K562 (cell line): ENCODE measurements around the gene PPP2R2B. TPM values are rescaled to one million over a fixed set of nuclear protein-coding genes. Genes with fewer than 3 reads are reported as not detected.

Experiments used
- ATAC-seq: fragments of 200-7000 bp; cut with Tn5 transposase; 3 replicates; pipeline ENCODE4 v1.9.1; 2020; ENCODE audit warnings: moderate library complexity
- BruUV-seq: library from RNA; stranded (reverse); fragments of 400-500 nt; replicated peaks from 2 replicates; lab custom pipeline; 2021; lab: Mats Ljungman, UMichigan
- CTCF ChIA-PET: fragments of 300-600 bp; formaldehyde crosslinking; extraction: SDS; loops from one replicate; lab custom pipeline; 2021; ENCODE audit warnings: low intra/inter-chr PET ratio; lab: Yijun Ruan, JAX
- POLR2A ChIA-PET: fragments of 300-600, 350-650 bp; sonication (Branson Sonifier 250); formaldehyde crosslinking; extraction: SDS; loops from one replicate; lab custom pipeline; 2021; ENCODE audit warnings: antibody characterized with exemption, inconsistent platforms; lab: Yijun Ruan, JAX
- DNase-seq, 4 experiments: peaks; one replicate each; pipeline versions ENCODE4 v3.0.0 to v3.0.0-alpha.2; 2011 to 2018; ENCODE audit warnings: low spot score in 3 of 4, mixed read lengths in 3 of 4; ENCODE audit errors: extremely low read depth in 1 of 4
- FAIRE-seq: peaks from 2 replicates; lab custom pipeline; 2011; peaks lifted over from hg19 to GRCh38; lab: Jason Lieb, UNC
- H2AFZ ChIP-seq: 2 replicates; pipeline ENCODE4 v1.6.0; 2011; ENCODE audit warnings: low read depth, low read length, control low read depth, inconsistent platforms
- H3K27ac ChIP-seq: fragments of 200-600 bp; 3 replicates; pipeline ENCODE4 v1.8.0; 2011; ENCODE audit warnings: low read depth, mild to moderate bottlenecking, control low read depth, inconsistent platforms, low read length, moderate library complexity, mixed read lengths; ENCODE audit errors: extremely low read depth
- H3K27me3 ChIP-seq, 2 experiments: fragments of 300-600 bp in 1 of 2; 2 replicates in 1 of 2; 3 replicates in 1 of 2; pipeline versions ENCODE4 v1.6.0 to v1.8.0; 2011; ENCODE audit warnings: inconsistent platforms in 2 of 2, low read length in 2 of 2, mild to moderate bottlenecking in 1 of 2, mixed read lengths in 1 of 2, moderate library complexity in 1 of 2; ENCODE audit not compliant: control insufficient read depth in 2 of 2, insufficient read depth in 2 of 2
- H3K36me3 ChIP-seq: fragments of 300-600 bp; 3 replicates; pipeline ENCODE4 v1.8.0; 2011; ENCODE audit warnings: mild to moderate bottlenecking, low read length, inconsistent platforms; ENCODE audit not compliant: control insufficient read depth, insufficient read depth
- H3K4me1 ChIP-seq, 2 experiments: fragments of 200-600 bp in 1 of 2; replicated peaks in 1 of 2; 2 replicates in 1 of 2; 3 replicates in 1 of 2; pipeline versions ENCODE4 v1.5.1 to v1.8.0; 2011; ENCODE audit warnings: inconsistent platforms in 2 of 2, low read length in 2 of 2, mild to moderate bottlenecking in 1 of 2, mixed read lengths in 1 of 2, moderate library complexity in 1 of 2; ENCODE audit not compliant: control insufficient read depth in 2 of 2, insufficient read depth in 2 of 2
- H3K4me2 ChIP-seq: 2 replicates; pipeline ENCODE4 v1.6.1; 2011; ENCODE audit warnings: low read length, control low read depth, inconsistent platforms, mixed read lengths; ENCODE audit not compliant: insufficient read depth
- H3K4me3 ChIP-seq: fragments of 200-600 bp; sonication (generic), shearing (Covaris generic); 2 replicates; pipeline ENCODE4 v1.5.1; 2016; ENCODE audit warnings: control low read depth, inconsistent platforms
- H3K79me2 ChIP-seq: fragments of 200-600 bp; 3 replicates; pipeline ENCODE4 v1.8.0; 2011; ENCODE audit warnings: low read length, inconsistent platforms; ENCODE audit not compliant: control insufficient read depth, insufficient read depth
- H3K9ac ChIP-seq, 2 experiments: 2 replicates each; pipeline versions ENCODE4 v1.6.0 to v1.6.1; 2011; ENCODE audit warnings: low read depth in 2 of 2, low read length in 2 of 2, control low read depth in 1 of 2, inconsistent platforms in 1 of 2, mild to moderate bottlenecking in 1 of 2, mixed read lengths in 1 of 2; ENCODE audit not compliant: insufficient read depth in 1 of 2
- H3K9me1 ChIP-seq: one replicate; pipeline ENCODE4 v1.6.0; 2011; ENCODE audit warnings: inconsistent platforms, mild to moderate bottlenecking, low read length, moderate library complexity; ENCODE audit not compliant: control insufficient read depth, insufficient read depth
- H3K9me3 ChIP-seq: replicated peaks from 2 replicates; pipeline ENCODE4 v1.5.1; 2011; ENCODE audit warnings: low read depth, low read length, inconsistent platforms; ENCODE audit not compliant: control insufficient read depth, insufficient read depth
- H4K20me1 ChIP-seq: replicated peaks from 2 replicates; pipeline ENCODE4 v1.6.1; 2011; ENCODE audit warnings: low read length, inconsistent platforms, mixed read lengths; ENCODE audit not compliant: control insufficient read depth, insufficient read depth
- CBX2 ChIP-seq: fragments of 200-600 bp; sonication (generic); IDR thresholded peaks from one replicate; pipeline ENCODE4 v1.6.1; 2012; ENCODE audit warnings: mild to moderate bottlenecking, low read length, inconsistent platforms; ENCODE audit not compliant: insufficient read depth, poor library complexity, severe bottlenecking
- E2F6 ChIP-seq, 2 experiments: IDR thresholded peaks; 2 replicates each; pipeline ENCODE4 v1.6.1; 2011; ENCODE audit warnings: borderline replicate concordance in 1 of 2, control low read depth in 1 of 2, low read depth in 1 of 2, low read length in 1 of 2, mild to moderate bottlenecking in 1 of 2, mixed read lengths in 1 of 2, moderate library complexity in 1 of 2; ENCODE audit not compliant: insufficient read depth in 1 of 2, insufficient read length in 1 of 2, poor library complexity in 1 of 2, severe bottlenecking in 1 of 2; ENCODE audit errors: extremely low read depth in 1 of 2
- GABPB2 ChIP-seq: fragments of 250-450 bp; sonication (Bioruptor Pico); conservative IDR thresholded peaks from 2 replicates; pipeline ENCODE4 v1.5.1; 2021; ENCODE audit warnings: mild to moderate bottlenecking
- MCM7 ChIP-seq, 2 experiments: fragments of 450-650 bp; IDR thresholded peaks; 2 replicates each; pipeline ENCODE4 v1.6.1; 2016 to 2018
- NBN ChIP-seq: fragments of 450-650 bp; IDR thresholded peaks from 2 replicates; pipeline ENCODE4 v1.6.1; 2016; ENCODE audit warnings: low read depth, mild to moderate bottlenecking
- NFRKB ChIP-seq: fragments of 450-650 bp; IDR thresholded peaks from 2 replicates; pipeline ENCODE4 v1.6.1; 2016; ENCODE audit warnings: low read depth
- NUFIP1 ChIP-seq: fragments of 450-650 bp; IDR thresholded peaks from 2 replicates; pipeline ENCODE4 v1.6.1; 2018; ENCODE audit not compliant: partially characterized antibody
- RBM15 ChIP-seq: fragments of 200-400 bp; formaldehyde crosslinking; IDR thresholded peaks from 2 replicates; pipeline ENCODE4 v1.6.1; 2018; ENCODE audit warnings: mild to moderate bottlenecking, low read length, moderate library complexity; ENCODE audit not compliant: insufficient read depth
- SAFB2 ChIP-seq: fragments of 200-400 bp; formaldehyde crosslinking; IDR thresholded peaks from 2 replicates; pipeline ENCODE4 v1.6.1; 2018; ENCODE audit warnings: borderline replicate concordance, low read length, low read depth, moderate library complexity; ENCODE audit not compliant: severe bottlenecking
- THRAP3 ChIP-seq: fragments of 450-650 bp; IDR thresholded peaks from 2 replicates; pipeline ENCODE4 v1.6.1; 2016; ENCODE audit warnings: mild to moderate bottlenecking, inconsistent platforms, borderline replicate concordance
- TOE1 ChIP-seq, 2 experiments: fragments of 450-650 bp in 1 of 2; sonication (generic) in 1 of 2; formaldehyde crosslinking in 1 of 2; IDR thresholded peaks; 2 replicates each; pipeline versions ENCODE4 v1.7.1 to v1.8.0; 2016 to 2022; ENCODE audit warnings: borderline replicate concordance in 2 of 2, mild to moderate bottlenecking in 2 of 2, antibody characterized with exemption in 1 of 2, inconsistent platforms in 1 of 2, low read depth in 1 of 2, missing genetic modification reagents in 1 of 2, moderate library complexity in 1 of 2
- ZBTB17 ChIP-seq: fragments of 450-650 bp; formaldehyde crosslinking; IDR thresholded peaks from 2 replicates; pipeline ENCODE4 v1.4.0; 2020; ENCODE audit warnings: mild to moderate bottlenecking
- ZBTB33 ChIP-seq: sonication (generic); formaldehyde crosslinking; IDR thresholded peaks from 2 replicates; pipeline ENCODE4 v1.8.1; 2023; ENCODE audit warnings: mild to moderate bottlenecking, missing genetic modification reagents
- ZNF24 ChIP-seq: fragments of 450-650 bp; IDR thresholded peaks from 2 replicates; pipeline ENCODE4 v1.6.1; 2016
- ZNF398 ChIP-seq: fragments of 250-450 bp; sonication (Bioruptor Pico); IDR thresholded peaks from 2 replicates; pipeline ENCODE4 v1.8.0; 2021; ENCODE audit warnings: moderate library complexity, mild to moderate bottlenecking, inconsistent platforms
- ZNF41 ChIP-seq: fragments of 250-450 bp; sonication (Bioruptor Pico); conservative IDR thresholded peaks from 2 replicates; pipeline ENCODE4 v1.4.0; 2020; ENCODE audit warnings: mild to moderate bottlenecking
- ZNF586 ChIP-seq: fragments of 450-650 bp; formaldehyde crosslinking; conservative IDR thresholded peaks from 2 replicates; pipeline ENCODE4 v1.4.0; 2020; ENCODE audit warnings: mild to moderate bottlenecking, moderate library complexity
- WGBS: fragments of 100-300 bp; shearing (Covaris generic); methylation state at CpG from one replicate; pipeline ENCODE4 v1.1.6; 2016; ENCODE audit warnings: low coverage, mixed read lengths; ENCODE audit not compliant: insufficient coverage; ENCODE audit errors: missing lambda C conversion rate; 5-methylcytosine and 5-hydroxymethylcytosine counted together
- in situ Hi-C: fragments of 300-500 bp; cut with MboI; formaldehyde crosslinking; loops from 4 replicates; pipeline ENCODE4 v1.15.0; 2018; ENCODE audit warnings: inconsistent platforms, mixed read lengths
- intact Hi-C: fragments of 100-400 bp; cut with micrococcal nuclease; formaldehyde crosslinking; loops from 2 replicates; pipeline ENCODE4 v1.14.2; 2022
- polyA plus RNA-seq, 8 experiments: library from polyadenylated mRNA; depleted of rRNA in 4 of 8; stranded (reverse) in 5 of 8; unstranded in 3 of 8; fragments of >200 nt; fragmentation: Nextera tagmentation in 2 of 8; fragmentation: Illumina TruSeq in 1 of 8; extraction: Ambion mirVana in 2 of 8; extraction: Trizol in 1 of 8; gene quantifications; 2 replicates each; pipeline versions ENCODE4 v1.2.1 to v1.2.3, GENCODE V29; 2011 to 2014; ENCODE audit warnings: inconsistent platforms in 1 of 8, missing spikeins in 1 of 8
- total RNA-seq, 7 experiments: library from RNA; depleted of rRNA in 6 of 7; stranded (reverse); fragments of >200 nt in 6 of 7; fragmentation: Illumina TruSeq in 2 of 7; extraction: Trizol in 2 of 7; gene quantifications; 2 replicates each; pipeline versions ENCODE4 v1.2.1 to v1.2.3, GENCODE V29; 2011 to 2021; ENCODE audit warnings: low replicate concordance in 1 of 7

The PPP2R2B gene
- total and polyA plus RNA-seq, 9 of the 15 experiments (the other 6 are each of a cell fraction or from before 2014, with no cell fraction given) = not detected

- H3K9me1 ChIP-seq = no peaks in the 10 kb centered on the region
- FAIRE-seq (no peak), ATAC-seq (peak; percentile 63), DNase-seq (peak in 1 of 4 experiments; percentile 14)
- in situ Hi-C loops = no loop called here
- no peaks in the 10 kb centered on the region for H3K27me3 ChIP-seq
- no peaks in the 10 kb centered on the region for H3K4me1 ChIP-seq
- H3K36me3 ChIP-seq = no peaks in the 10 kb centered on the region
- no peak overlapping the region for H2AFZ ChIP-seq
- no peaks in the 10 kb centered on the region for H4K20me1 ChIP-seq
- BruUV-seq = no TSS peak
- H3K9ac ChIP-seq = no peak overlapping the region
- H3K4me2 ChIP-seq = no peak overlapping the region
- H3K4me3 ChIP-seq = no peak overlapping the region
- CTCF ChIA-PET = no interaction called here
- H3K9me3 ChIP-seq = 0 out of 2 replicates have a peak, but pooled peaks cover 1% of the 10 kb centered on the region
- intact Hi-C loops = no loop called here
- no peak overlapping the region for H3K27ac ChIP-seq
- WGBS = 2% methylated on average over 31 of the region's 32 CpGs
- POLR2A ChIA-PET = interaction anchor here (0.6 kb wide), 1 partner anchor 64 kb away, joined by 4 read pairs; no protein-coding TSS in a partner anchor
- H3K79me2 ChIP-seq = no peaks in the 10 kb centered on the region
- no peak for TF ChIP-seq CBX2
- no peak for TF ChIP-seq NBN
- TF ChIP-seq ZNF398 = no peak
- no peak for TF ChIP-seq ZNF41 (CRISPR knock-in tag)
- TF ChIP-seq ZBTB17 = no peak
- TF ChIP-seq E2F6 (IDR thresholded peaks at IDR 0.05; ENCODE audit: borderline replicate concordance in 1 of 2, extremely low read depth in 1 of 2, insufficient read depth in 1 of 2, insufficient read length in 1 of 2, low read depth in 1 of 2, low read length in 1 of 2, poor library complexity in 1 of 2, severe bottlenecking in 1 of 2) = no peak
- TF ChIP-seq GABPB2 (CRISPR knock-in tag) = no peak
- no peak for TF ChIP-seq MCM7 (IDR thresholded peaks at IDR 0.05)
- TF ChIP-seq ZBTB33 (CRISPR knock-in tag) = no peak
- TF ChIP-seq SAFB2 = no peak
- no peak for TF ChIP-seq NFRKB
- TF ChIP-seq ZNF586 (CRISPR knock-in tag) = no peak
- no peak for TF ChIP-seq ZNF24
- TF ChIP-seq THRAP3 = no peak
- TF ChIP-seq NUFIP1 = no peak
- no peak for TF ChIP-seq TOE1 (IDR thresholded peaks at IDR 0.05; ENCODE audit: borderline replicate concordance)
- no peak for TF ChIP-seq TOE1 (CRISPR knock-in tag; IDR thresholded peaks at IDR 0.05; ENCODE audit: borderline replicate concordance, low read depth)
- no peak for TF ChIP-seq RBM15
Measured at GRCh38 chr5:146706321-146706972, 172.1 kb downstream of the PPP2R2B start.
